H1 (cell line): Measurements from ENCODE around the gene FGFR2. TPM values are rescaled to one million over a fixed set of nuclear protein-coding genes. Genes with fewer than 3 reads are reported as not detected.

ENCODE experiments used
- CTCF ChIA-PET: fragments of 300-600 bp; sonication (Branson Sonifier 250); formaldehyde crosslinking; loops from one replicate; lab custom pipeline; 2021; ENCODE audit not compliant: partially characterized antibody; lab: Charles Lee
- POLR2A ChIA-PET: fragments of 300-600 bp; sonication (Branson Sonifier 250); formaldehyde crosslinking; loops from one replicate; lab custom pipeline; 2021; ENCODE audit warnings: inconsistent platforms; ENCODE audit not compliant: partially characterized antibody; lab: Charles Lee
- DNase-seq, 2 experiments: peaks; one replicate each; pipeline versions ENCODE4 v3.0.0 to v3.0.0-alpha.2; 2010 to 2022; ENCODE audit warnings: low spot score in 2 of 2, low read depth in 1 of 2, mixed read lengths in 1 of 2
- FAIRE-seq: peaks from 2 replicates; lab custom pipeline; 2011; peaks lifted over from hg19 to GRCh38; lab: Jason Lieb, UNC
- H2AFZ ChIP-seq: 2 replicates; pipeline ENCODE4 v1.8.1; 2012; ENCODE audit warnings: low read length, inconsistent platforms
- H2AK5ac ChIP-seq: 2 replicates; pipeline ENCODE4 v1.6.1; 2013; ENCODE audit warnings: low read depth, low read length
- H2BK120ac ChIP-seq: replicated peaks from 2 replicates; pipeline ENCODE3; 2013; ENCODE audit warnings: low read depth, low read length, inconsistent platforms
- H2BK12ac ChIP-seq: 2 replicates; pipeline ENCODE4 v1.6.1; 2013; ENCODE audit warnings: low read depth, low read length
- H2BK15ac ChIP-seq: 2 replicates; pipeline ENCODE4 v1.6.1; 2013; ENCODE audit warnings: low read length
- H2BK20ac ChIP-seq: 2 replicates; pipeline ENCODE4 v1.6.1; 2013; ENCODE audit warnings: low read length
- H2BK5ac ChIP-seq: 2 replicates; pipeline ENCODE4 v1.6.1; 2013; ENCODE audit warnings: low read depth, low read length
- H3K14ac ChIP-seq: 2 replicates; pipeline ENCODE4 v1.6.1; 2013; ENCODE audit warnings: inconsistent platforms; ENCODE audit not compliant: insufficient read length
- H3K18ac ChIP-seq: 2 replicates; pipeline ENCODE4 v1.6.1; 2013; ENCODE audit warnings: low read length; ENCODE audit errors: extremely low read depth
- H3K23ac ChIP-seq: 2 replicates; pipeline ENCODE4 v1.6.1; 2013; ENCODE audit warnings: inconsistent platforms; ENCODE audit not compliant: insufficient read length
- H3K23me2 ChIP-seq: 2 replicates; pipeline ENCODE4 v1.6.1; 2013; ENCODE audit warnings: low read depth, low read length
- H3K27ac ChIP-seq: 2 replicates; pipeline ENCODE4 v1.6.1; 2011; ENCODE audit warnings: low read depth, low read length, inconsistent platforms
- H3K27me3 ChIP-seq, 4 experiments: replicated peaks in 1 of 4; 1 replicate in 1 of 4; 2 replicates in 3 of 4; pipeline versions ENCODE4 v1.6.1 to v1.8.1; 2011 to 2013; ENCODE audit warnings: low read length in 3 of 4, mild to moderate bottlenecking in 3 of 4, inconsistent platforms in 2 of 4, mixed read lengths in 2 of 4, moderate library complexity in 1 of 4; ENCODE audit not compliant: control insufficient read depth in 3 of 4, insufficient read depth in 3 of 4; ENCODE audit errors: extremely low read depth in 1 of 4
- H3K36me3 ChIP-seq, 4 experiments: 2 replicates each; pipeline versions ENCODE4 v1.6.1 to v1.8.1; 2011 to 2013; ENCODE audit warnings: mild to moderate bottlenecking in 4 of 4, low read length in 3 of 4, moderate library complexity in 2 of 4, control low read depth in 1 of 4, inconsistent platforms in 1 of 4; ENCODE audit not compliant: insufficient read depth in 4 of 4, control insufficient read depth in 2 of 4
- H3K4ac ChIP-seq: replicated peaks from 2 replicates; pipeline ENCODE3; 2013; ENCODE audit warnings: low read length, low read depth, mixed read lengths, inconsistent platforms; ENCODE audit not compliant: insufficient read length
- H3K4me1 ChIP-seq, 4 experiments: replicated peaks in 1 of 4; 1 replicate in 1 of 4; 2 replicates in 3 of 4; pipeline versions ENCODE4 v1.6.1 to v1.8.1; 2011 to 2013; ENCODE audit warnings: low read length in 3 of 4, inconsistent platforms in 2 of 4, mixed read lengths in 1 of 4; ENCODE audit not compliant: insufficient read depth in 4 of 4, control insufficient read depth in 3 of 4
- H3K4me2 ChIP-seq, 2 experiments: 2 replicates each; pipeline versions ENCODE4 v1.6.1 to v1.8.1; 2011 to 2013; ENCODE audit warnings: low read depth in 2 of 2, low read length in 2 of 2, control low read depth in 1 of 2, inconsistent platforms in 1 of 2, mild to moderate bottlenecking in 1 of 2; ENCODE audit not compliant: insufficient read depth in 1 of 2
- H3K4me3 ChIP-seq, 4 experiments: fragments of 200-600, 300-600 bp in 1 of 4; sonication (generic), shearing (Covaris generic), sonication (Bioruptor Twin) in 1 of 4; 2 replicates each; pipeline versions ENCODE4 v1.5.1 to v1.8.1; 2011 to 2016; ENCODE audit warnings: low read length in 4 of 4, low read depth in 3 of 4, control low read depth in 2 of 4, inconsistent platforms in 2 of 4, mild to moderate bottlenecking in 2 of 4, mixed read lengths in 1 of 4, moderate library complexity in 1 of 4; ENCODE audit not compliant: insufficient read depth in 2 of 4; ENCODE audit errors: extremely low read depth in 1 of 4
- H3K56ac ChIP-seq: replicated peaks from 2 replicates; pipeline ENCODE3; 2013; ENCODE audit warnings: low read depth, mild to moderate bottlenecking, mixed read lengths, low read length, inconsistent platforms; ENCODE audit not compliant: insufficient read length
- H3K79me1 ChIP-seq: 2 replicates; pipeline ENCODE4 v1.6.1; 2013; ENCODE audit warnings: low read depth, low read length, control low read depth
- H3K79me2 ChIP-seq, 2 experiments: 2 replicates each; pipeline versions ENCODE4 v1.6.1 to v1.8.1; 2012 to 2013; ENCODE audit warnings: low read length in 2 of 2, mild to moderate bottlenecking in 2 of 2, inconsistent platforms in 1 of 2; ENCODE audit not compliant: insufficient read depth in 2 of 2, control insufficient read depth in 1 of 2
- H3K9ac ChIP-seq, 4 experiments: replicated peaks in 1 of 4; 1 replicate in 1 of 4; 2 replicates in 3 of 4; pipeline versions ENCODE4 v1.6.1 to v1.8.1; 2011 to 2013; ENCODE audit warnings: low read depth in 3 of 4, low read length in 3 of 4, control low read depth in 2 of 4, mild to moderate bottlenecking in 2 of 4, moderate library complexity in 2 of 4, inconsistent platforms in 1 of 4; ENCODE audit errors: extremely low read depth in 1 of 4
- H3K9me3 ChIP-seq, 2 experiments: 2 replicates each; pipeline versions ENCODE4 v1.6.1 to v1.8.1; 2012 to 2013; ENCODE audit warnings: mild to moderate bottlenecking in 2 of 2, moderate library complexity in 2 of 2, control low read depth in 1 of 2, inconsistent platforms in 1 of 2, low read depth in 1 of 2, low read length in 1 of 2, mixed read lengths in 1 of 2; ENCODE audit not compliant: insufficient read depth in 2 of 2
- H4K20me1 ChIP-seq, 2 experiments: replicated peaks in 1 of 2; 2 replicates each; pipeline versions ENCODE3 to v1.8.1; 2011 to 2013; ENCODE audit warnings: inconsistent platforms in 2 of 2, low read length in 2 of 2, mild to moderate bottlenecking in 1 of 2; ENCODE audit not compliant: insufficient read depth in 2 of 2, control insufficient read depth in 1 of 2
- H4K5ac ChIP-seq: 2 replicates; pipeline ENCODE4 v1.6.1; 2013; ENCODE audit warnings: low read length, low read depth, mixed read lengths, inconsistent platforms; ENCODE audit not compliant: insufficient read length
- H4K8ac ChIP-seq: 2 replicates; pipeline ENCODE4 v1.8.0; 2013; ENCODE audit warnings: mild to moderate bottlenecking, moderate library complexity, low read length, inconsistent platforms; ENCODE audit not compliant: insufficient read depth; ENCODE audit errors: extremely low read depth
- H4K91ac ChIP-seq: replicated peaks from 2 replicates; pipeline ENCODE3; 2013; ENCODE audit warnings: low read length, mixed read lengths, inconsistent platforms; ENCODE audit not compliant: insufficient read length
- CHD1 ChIP-seq: IDR thresholded peaks from 2 replicates; pipeline ENCODE4 v1.6.1; 2012; ENCODE audit warnings: low read depth, low read length, improper control_type of control experiment
- E2F6 ChIP-seq: IDR thresholded peaks from 2 replicates; pipeline ENCODE4 v1.6.1; 2012; ENCODE audit warnings: inconsistent platforms
- EGR1 ChIP-seq: IDR thresholded peaks from 2 replicates; pipeline ENCODE4 v1.6.1; 2011; ENCODE audit warnings: low read depth, low read length, borderline replicate concordance
- KDM1A ChIP-seq: fragments of 200-600, 300-600 bp; sonication (generic); IDR thresholded peaks from 2 replicates; pipeline ENCODE4 v1.7.1; 2016; ENCODE audit warnings: mild to moderate bottlenecking, low read length, borderline replicate concordance
- MAFK ChIP-seq: IDR thresholded peaks from 2 replicates; pipeline ENCODE4 v1.6.1; 2012; ENCODE audit warnings: low read depth, mild to moderate bottlenecking, improper control_type of control experiment, low read length
- MAX ChIP-seq: IDR thresholded peaks from 2 replicates; pipeline ENCODE4 v1.6.1; 2012; ENCODE audit warnings: inconsistent platforms
- POU5F1 ChIP-seq: IDR thresholded peaks from 2 replicates; pipeline ENCODE4 v1.6.1; 2011; ENCODE audit warnings: low read depth, mild to moderate bottlenecking, low read length, moderate library complexity
- RXRA ChIP-seq: IDR thresholded peaks from 2 replicates; pipeline ENCODE4 v1.6.1; 2011; ENCODE audit warnings: low read depth, mild to moderate bottlenecking, low read length, moderate library complexity; ENCODE audit not compliant: insufficient read depth
- SP4 ChIP-seq: IDR thresholded peaks from 2 replicates; pipeline ENCODE4 v1.6.1; 2012; ENCODE audit warnings: low read length, inconsistent platforms
- TAF7 ChIP-seq: optimal IDR thresholded peaks from 2 replicates; pipeline ENCODE3; 2011; ENCODE audit warnings: low read depth, mild to moderate bottlenecking, inconsistent platforms, low read length, moderate library complexity, borderline replicate concordance
- TBP ChIP-seq: IDR thresholded peaks from 2 replicates; pipeline ENCODE4 v1.6.1; 2011; ENCODE audit warnings: low read depth, low read length, improper control_type of control experiment
- USF2 ChIP-seq: IDR thresholded peaks from 2 replicates; pipeline ENCODE4 v1.6.1; 2011; ENCODE audit warnings: low read length, improper control_type of control experiment
- ZNF274 ChIP-seq: IDR thresholded peaks from 2 replicates; pipeline ENCODE4 v1.7.0; 2012; ENCODE audit warnings: low read length, borderline replicate concordance; ENCODE audit errors: extremely low read depth
- WGBS, 2 experiments: shearing (Covaris generic) in 1 of 2; methylation state at CpG; one replicate each; pipeline versions ENCODE4 v1.1.6 to v1.1.7; 2013 to 2015; ENCODE audit warnings: low lambda C conversion rate in 2 of 2, mixed read lengths in 2 of 2, inconsistent platforms in 1 of 2, low coverage in 1 of 2, missing lambda C conversion rate in 1 of 2; ENCODE audit not compliant: insufficient replicate concordance in 2 of 2, insufficient coverage in 1 of 2, insufficient read length in 1 of 2; ENCODE audit errors: extremely low coverage in 1 of 2, missing lambda C conversion rate in 1 of 2; 5-methylcytosine and 5-hydroxymethylcytosine counted together
- polyA plus RNA-seq, 7 experiments: library from polyadenylated mRNA; depleted of rRNA in 3 of 7; stranded (reverse) in 5 of 7; unstranded in 2 of 7; fragments of >200 nt in 5 of 7; fragments of 200-250 nt in 2 of 7; gene quantifications; 1 replicate in 5 of 7; 2 replicates in 1 of 7; 4 replicates in 1 of 7; pipeline versions ENCODE4 v1.2.1 to v1.2.3, GENCODE V29; 2011 to 2013; ENCODE audit warnings: missing spikeins in 2 of 7, mixed read lengths in 2 of 7
- total RNA-seq: library from RNA; stranded (reverse); fragmentation: NEBNext Ultra II Directional; extraction: Animal tissue kit (Norgen Biotek cat#: 25700); gene quantifications from 2 replicates; pipeline ENCODE4 v1.2.1, GENCODE V29; 2021

FGFR2 gene
- total and polyA plus RNA-seq, 2 of the 8 experiments (the other 6 are each of a cell fraction or from before 2014, with no cell fraction given), result 50.2 to 81.2 TPM

- H3K27ac ChIP-seq, result no peak overlapping the region
- H3K23me2 ChIP-seq, result no peaks in the 10 kb centered on the region
- H3K9ac ChIP-seq, result no peak overlapping the region
- 94% methylated on average over 7 of the region's 7 CpGs; no CpG with 5 or more reads in 1 of the 2 experiments for WGBS, 2 experiments
- H2BK5ac ChIP-seq, result no peak overlapping the region
- no peaks in the 10 kb centered on the region for H3K4me1 ChIP-seq
- no peak overlapping the region for H3K23ac ChIP-seq
- H3K79me1 ChIP-seq, result no peaks in the 10 kb centered on the region
- no peak overlapping the region for H3K4ac ChIP-seq
- no peaks in the 10 kb centered on the region for H4K20me1 ChIP-seq
- CTCF ChIA-PET, result no interaction called here
- DNase-seq, result no peak
- no peak overlapping the region for H3K4me3 ChIP-seq
- no peak overlapping the region for H3K14ac ChIP-seq
- peaks cover 21 to 57% (median 39%) of the 10 kb centered on the region in 4 experiments for H3K36me3 ChIP-seq
- no peaks in the 10 kb centered on the region for H3K79me2 ChIP-seq
- H2BK20ac ChIP-seq, result no peak overlapping the region
- no peak overlapping the region for H2BK12ac ChIP-seq
- H3K9me3 ChIP-seq, result no peaks in the 10 kb centered on the region
- no peak overlapping the region for H4K5ac ChIP-seq
- no peak overlapping the region for H2BK120ac ChIP-seq
- H4K8ac ChIP-seq, result no peak overlapping the region
- H2AFZ ChIP-seq, result no peak overlapping the region
- no peak overlapping the region for H3K18ac ChIP-seq
- H2AK5ac ChIP-seq, result no peak overlapping the region
- POLR2A ChIA-PET, result no interaction called here
- no peak for FAIRE-seq
- H3K4me2 ChIP-seq, result no peak overlapping the region
- no peaks in the 10 kb centered on the region for H3K27me3 ChIP-seq
- no peak overlapping the region for H4K91ac ChIP-seq
- H2BK15ac ChIP-seq, result no peak overlapping the region
- no peak overlapping the region for H3K56ac ChIP-seq
- TF ChIP-seq RXRA (no peak), CHD1 (no peak), KDM1A (no peak), POU5F1 (no peak), ZNF274 (no peak), EGR1 (no peak), TAF7 (no peak), E2F6 (no peak), MAX (no peak), USF2 (no peak), TBP (no peak), SP4 (no peak), MAFK (no peak)
Observed at GRCh38 chr10:121478556-121478955, 119.7 kb downstream of the FGFR2 start.
